ENCODE data around the gene LMO7. TPM values are rescaled to one million over a fixed set of nuclear protein-coding genes. Genes with fewer than 3 reads are reported as not detected.

Gene LMO7
- total RNA-seq, 2 experiments from 2014 or later, result 21.4 to 25.4 TPM

DNA sequence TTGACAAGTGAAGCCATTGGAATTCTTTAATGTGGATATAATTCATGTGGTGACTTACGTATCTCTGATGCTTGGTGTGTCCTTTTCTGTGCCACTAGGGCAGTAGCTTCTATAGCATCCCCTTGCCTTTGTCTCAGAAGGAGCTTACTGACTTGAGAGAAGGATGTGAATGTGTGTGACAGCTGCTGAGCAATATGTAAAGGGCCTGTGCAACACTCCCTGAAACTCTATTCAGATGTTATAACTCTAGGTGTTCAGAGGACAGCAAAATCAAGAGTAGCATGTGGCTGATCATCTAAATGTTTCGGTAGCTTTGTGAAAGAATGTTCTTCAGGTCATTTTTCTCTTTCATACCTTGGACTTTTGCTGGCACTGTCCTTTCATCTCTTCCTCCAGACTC is 189.5 kb downstream of the LMO7 start:
- Histone ChIP-seq H3K4me2 (ENCODE audit: low read length) (no peak overlapping the region), H3K9me2 (ENCODE audit: insufficient read depth, low read length) (no peaks in the 10 kb centered on the region), H3K4me3 (ENCODE audit: low read depth, low read length, poor library complexity, severe bottlenecking) (no peak overlapping the region), H4K20me1 (ENCODE audit: insufficient read depth, low read length) (no peaks in the 10 kb centered on the region), H2AFZ (ENCODE audit: low read length) (no peak overlapping the region), H3K79me2 (ENCODE audit: insufficient read depth, low read depth, low read length) (no peaks in the 10 kb centered on the region), H3K27ac (ENCODE audit: low read depth, low read length, poor library complexity, severe bottlenecking) (no peak overlapping the region), H3K4me1 (ENCODE audit: insufficient read depth, low read length, poor library complexity, severe bottlenecking) (no peaks in the 10 kb centered on the region), H3K36me3 (ENCODE audit: insufficient read depth, low read length) (no peaks in the 10 kb centered on the region; the same call in 1 of the 2 replicates), H3K9me3 (ENCODE audit: low read length) (no peaks in the 10 kb centered on the region)
- intact Hi-C loops (cut with micrococcal nuclease; ENCODE audit: unreplicated experiment), result no loop called here
- TF ChIP-seq, protein P1, sequence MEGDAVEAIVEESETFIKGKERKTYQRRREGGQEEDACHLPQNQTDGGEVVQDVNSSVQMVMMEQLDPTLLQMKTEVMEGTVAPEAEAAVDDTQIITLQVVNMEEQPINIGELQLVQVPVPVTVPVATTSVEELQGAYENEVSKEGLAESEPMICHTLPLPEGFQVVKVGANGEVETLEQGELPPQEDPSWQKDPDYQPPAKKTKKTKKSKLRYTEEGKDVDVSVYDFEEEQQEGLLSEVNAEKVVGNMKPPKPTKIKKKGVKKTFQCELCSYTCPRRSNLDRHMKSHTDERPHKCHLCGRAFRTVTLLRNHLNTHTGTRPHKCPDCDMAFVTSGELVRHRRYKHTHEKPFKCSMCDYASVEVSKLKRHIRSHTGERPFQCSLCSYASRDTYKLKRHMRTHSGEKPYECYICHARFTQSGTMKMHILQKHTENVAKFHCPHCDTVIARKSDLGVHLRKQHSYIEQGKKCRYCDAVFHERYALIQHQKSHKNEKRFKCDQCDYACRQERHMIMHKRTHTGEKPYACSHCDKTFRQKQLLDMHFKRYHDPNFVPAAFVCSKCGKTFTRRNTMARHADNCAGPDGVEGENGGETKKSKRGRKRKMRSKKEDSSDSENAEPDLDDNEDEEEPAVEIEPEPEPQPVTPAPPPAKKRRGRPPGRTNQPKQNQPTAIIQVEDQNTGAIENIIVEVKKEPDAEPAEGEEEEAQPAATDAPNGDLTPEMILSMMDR (conservative IDR thresholded peaks at IDR 0.05; ENCODE audit: low read length), result no peak
- TF ChIP-seq EZH2phosphoT487 (IDR thresholded peaks at IDR 0.05; ENCODE audit: borderline replicate concordance, low read depth, low read length), result no peak
- no peak for DNase-seq (ENCODE audit: low spot score)
- CTCF ChIA-PET (ENCODE audit: unreplicated experiment), result no interaction called here
- POLR2A ChIA-PET, result interaction anchor here (1.2 kb wide), 1 partner anchor 8 kb away, joined by 3 read pairs; no protein-coding TSS in a partner anchor
- no TSS peak for BruUV-seq (replicated peaks)

DNA sequence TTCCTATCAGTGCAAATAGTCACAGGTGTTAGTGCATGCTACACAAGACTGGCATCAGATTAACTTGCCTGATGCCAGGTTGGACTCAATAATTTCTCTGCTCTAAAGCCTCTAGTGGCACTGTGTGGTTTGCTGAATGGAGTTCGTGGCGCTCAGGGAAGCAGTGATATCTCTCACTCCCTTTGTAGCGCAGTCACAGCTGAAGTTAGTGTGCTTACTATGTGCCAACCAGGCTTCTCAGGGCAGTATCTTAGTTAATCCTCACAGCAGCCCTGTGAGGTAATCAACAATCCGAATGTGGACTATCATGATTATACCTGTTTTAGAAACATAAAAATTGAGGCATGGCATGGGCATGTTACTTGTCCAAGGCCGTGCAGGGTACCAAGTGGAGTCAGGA is 190.3 kb downstream of the LMO7 start:
- Histone ChIP-seq H3K4me1 (ENCODE audit: insufficient read depth, low read length, poor library complexity, severe bottlenecking) (no peaks in the 10 kb centered on the region), H3K4me2 (ENCODE audit: low read length) (no peak overlapping the region), H3K9me3 (ENCODE audit: low read length) (no peaks in the 10 kb centered on the region), H3K36me3 (ENCODE audit: insufficient read depth, low read length) (no peaks in the 10 kb centered on the region; the same call in 1 of the 2 replicates), H3K9me2 (ENCODE audit: insufficient read depth, low read length) (no peaks in the 10 kb centered on the region), H3K79me2 (ENCODE audit: insufficient read depth, low read depth, low read length) (no peaks in the 10 kb centered on the region), H4K20me1 (ENCODE audit: insufficient read depth, low read length) (no peaks in the 10 kb centered on the region), H3K4me3 (ENCODE audit: low read depth, low read length, poor library complexity, severe bottlenecking) (no peak overlapping the region), H3K27ac (ENCODE audit: low read depth, low read length, poor library complexity, severe bottlenecking) (no peak overlapping the region), H2AFZ (ENCODE audit: low read length) (no peak overlapping the region)
- TF ChIP-seq, protein P1 (conservative IDR thresholded peaks at IDR 0.05; ENCODE audit: low read length), result no peak
- TF ChIP-seq EZH2phosphoT487 (IDR thresholded peaks at IDR 0.05; ENCODE audit: borderline replicate concordance, low read depth, low read length), result no peak
- POLR2A ChIA-PET, result no interaction called here
- no TSS peak for BruUV-seq (replicated peaks)
- CTCF ChIA-PET (ENCODE audit: unreplicated experiment), result no interaction called here
- DNase-seq (ENCODE audit: low spot score), result no peak
- intact Hi-C loops (cut with micrococcal nuclease; ENCODE audit: unreplicated experiment), result no loop called here

DNA sequence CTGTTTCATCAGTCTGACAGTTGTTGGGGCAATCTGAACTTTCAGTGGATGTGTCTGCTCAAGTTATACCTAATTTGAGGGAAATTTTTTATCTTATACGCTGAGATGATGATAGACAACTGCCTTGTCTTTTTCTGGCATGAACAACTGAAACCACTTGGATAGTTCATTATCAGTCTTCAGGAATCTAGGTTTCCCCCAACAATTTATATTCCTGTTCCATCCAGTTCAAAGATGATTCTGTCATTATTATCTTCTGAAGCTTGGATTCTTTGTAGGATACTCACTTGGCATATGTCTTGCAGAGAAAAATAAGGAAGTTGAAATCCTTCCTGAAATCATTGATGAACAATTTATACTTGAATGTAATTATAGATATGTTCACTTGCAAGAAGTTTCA is 193.7 kb downstream of the LMO7 start:
- Histone ChIP-seq H3K9me3 (ENCODE audit: low read length) (no peaks in the 10 kb centered on the region), H3K4me3 (ENCODE audit: low read depth, low read length, poor library complexity, severe bottlenecking) (no peak overlapping the region), H3K79me2 (ENCODE audit: insufficient read depth, low read depth, low read length) (no peaks in the 10 kb centered on the region), H4K20me1 (ENCODE audit: insufficient read depth, low read length) (no peaks in the 10 kb centered on the region), H3K4me1 (ENCODE audit: insufficient read depth, low read length, poor library complexity, severe bottlenecking) (no peaks in the 10 kb centered on the region), H3K4me2 (ENCODE audit: low read length) (no peak overlapping the region), H2AFZ (ENCODE audit: low read length) (no peak overlapping the region), H3K9me2 (ENCODE audit: insufficient read depth, low read length) (no peaks in the 10 kb centered on the region), H3K36me3 (ENCODE audit: insufficient read depth, low read length) (no peaks in the 10 kb centered on the region), H3K27ac (ENCODE audit: low read depth, low read length, poor library complexity, severe bottlenecking) (no peak overlapping the region)
- TF ChIP-seq EZH2phosphoT487 (IDR thresholded peaks at IDR 0.05; ENCODE audit: borderline replicate concordance, low read depth, low read length), result no peak
- TF ChIP-seq, protein P1 (conservative IDR thresholded peaks at IDR 0.05; ENCODE audit: low read length), result no peak
- CTCF ChIA-PET (ENCODE audit: unreplicated experiment), result no interaction called here
- POLR2A ChIA-PET, result interaction anchor here (0.5 kb wide), 1 partner anchor 1287 kb away, joined by 3 read pairs; no protein-coding TSS in a partner anchor
- no peak for DNase-seq (ENCODE audit: low spot score)
- BruUV-seq (replicated peaks), result no TSS peak
- intact Hi-C loops (cut with micrococcal nuclease; ENCODE audit: unreplicated experiment), result no loop called here

Data from OCI-LY7 (cell line).